OCI-M2 (cell line): ENCODE data around the gene ZNF865.

Source experiments
- DNase-seq: peaks from one replicate; lab custom pipeline; 2025; ENCODE audit not compliant: unreplicated experiment; lab: John Stamatoyannopoulos, UW

Gene ZNF865

DNA sequence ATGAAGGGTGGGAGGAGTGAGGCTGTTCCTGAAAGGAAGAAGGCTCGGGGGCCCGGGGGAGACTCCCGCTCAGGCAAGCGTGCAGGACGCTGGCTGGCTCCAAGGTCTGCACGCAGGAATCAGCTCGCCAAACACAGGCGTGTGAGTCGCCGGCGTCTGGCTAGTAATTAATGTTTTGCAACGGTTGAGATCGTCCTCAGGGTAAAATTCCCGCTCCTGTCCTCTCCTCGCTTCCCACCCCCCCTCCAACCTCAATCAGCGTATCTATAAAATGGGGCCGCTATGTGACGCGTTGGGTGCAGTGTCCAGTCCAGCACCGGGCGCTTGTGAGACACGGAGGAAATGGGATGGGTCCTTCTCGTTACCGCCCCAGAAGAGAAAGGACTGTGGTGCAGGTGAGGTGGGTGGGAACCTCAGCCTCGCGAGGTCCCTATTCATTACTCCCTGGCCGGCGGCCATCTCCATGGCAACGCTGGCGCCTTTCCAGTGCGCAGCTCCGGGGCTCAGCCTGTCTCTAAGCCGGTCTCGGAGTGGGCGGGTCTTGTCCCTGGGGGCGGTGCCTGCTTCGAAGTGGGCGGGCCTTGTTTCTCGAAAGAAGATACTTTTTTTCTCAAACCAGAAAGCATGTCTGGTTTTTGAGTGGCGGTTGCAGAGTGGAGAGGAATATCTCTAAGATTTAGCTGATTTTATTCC lies 18.3 kb upstream of the ZNF865 start:
- DNase-seq, result peak; percentile 38

DNA sequence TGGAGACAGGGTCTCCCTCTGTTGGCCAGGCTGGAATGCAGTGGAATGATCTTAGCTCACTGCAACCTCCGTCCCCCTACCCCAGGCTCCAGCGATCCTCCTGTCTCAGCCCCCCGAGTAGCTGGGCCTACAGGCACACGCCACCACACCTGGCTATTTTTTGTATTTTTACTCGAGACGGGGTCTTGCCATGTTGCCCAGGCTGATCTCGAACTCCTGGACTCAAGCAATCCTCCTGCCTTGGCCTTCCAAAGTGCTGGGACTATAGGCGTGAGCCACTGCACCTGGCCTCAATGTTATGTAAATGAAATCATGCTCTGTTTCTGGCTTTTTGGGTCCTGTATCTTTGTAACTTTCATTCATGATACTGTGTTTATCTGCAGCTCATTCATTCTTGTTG lies 16.7 kb upstream of the ZNF865 start:
- no peak for DNase-seq

- DNase-seq, result no peak
Measured at GRCh38 chr19:55590109-55590508, 15.3 kb upstream of the ZNF865 start.

DNA sequence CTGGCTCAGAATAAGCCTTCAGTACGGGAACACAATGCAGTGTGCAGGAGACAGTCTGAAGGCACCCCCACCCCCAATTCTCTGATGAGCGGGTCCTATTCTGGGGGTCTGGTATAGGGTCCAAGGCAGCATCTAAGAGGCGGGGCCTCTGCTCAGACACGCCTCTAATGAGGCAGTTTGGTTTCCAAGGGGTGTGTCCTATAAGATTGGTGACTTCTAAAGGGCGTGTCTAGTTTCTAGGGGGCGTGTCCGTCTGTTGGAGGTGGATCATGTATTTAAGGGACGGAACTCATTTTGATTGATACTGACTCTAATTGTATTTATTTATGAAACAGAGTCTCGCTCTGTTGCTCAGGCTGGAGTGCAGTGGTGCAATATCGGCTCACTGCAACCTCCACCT lies 14.8 kb upstream of the ZNF865 start:
- no peak for DNase-seq

DNA sequence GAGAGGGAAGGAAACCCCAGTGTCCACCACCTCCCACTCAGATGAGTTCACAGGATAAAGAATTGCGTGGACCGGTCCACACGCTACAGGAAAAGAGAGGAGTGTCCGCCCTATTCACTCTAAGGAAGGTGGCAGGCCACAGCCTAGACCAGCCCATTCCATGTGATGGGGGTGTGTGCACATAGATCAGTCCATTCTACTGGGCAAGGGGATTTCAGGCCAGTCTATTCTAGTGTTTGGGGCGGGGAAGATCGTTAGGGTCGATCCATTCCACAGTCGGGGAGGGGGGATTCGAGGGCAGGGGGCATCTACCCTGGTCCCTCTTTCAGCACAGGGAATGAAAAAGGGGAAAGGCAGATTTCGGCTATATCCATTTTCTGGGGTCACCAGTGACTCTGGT lies 13.9 kb upstream of the ZNF865 start:
- DNase-seq, result no peak

DNA sequence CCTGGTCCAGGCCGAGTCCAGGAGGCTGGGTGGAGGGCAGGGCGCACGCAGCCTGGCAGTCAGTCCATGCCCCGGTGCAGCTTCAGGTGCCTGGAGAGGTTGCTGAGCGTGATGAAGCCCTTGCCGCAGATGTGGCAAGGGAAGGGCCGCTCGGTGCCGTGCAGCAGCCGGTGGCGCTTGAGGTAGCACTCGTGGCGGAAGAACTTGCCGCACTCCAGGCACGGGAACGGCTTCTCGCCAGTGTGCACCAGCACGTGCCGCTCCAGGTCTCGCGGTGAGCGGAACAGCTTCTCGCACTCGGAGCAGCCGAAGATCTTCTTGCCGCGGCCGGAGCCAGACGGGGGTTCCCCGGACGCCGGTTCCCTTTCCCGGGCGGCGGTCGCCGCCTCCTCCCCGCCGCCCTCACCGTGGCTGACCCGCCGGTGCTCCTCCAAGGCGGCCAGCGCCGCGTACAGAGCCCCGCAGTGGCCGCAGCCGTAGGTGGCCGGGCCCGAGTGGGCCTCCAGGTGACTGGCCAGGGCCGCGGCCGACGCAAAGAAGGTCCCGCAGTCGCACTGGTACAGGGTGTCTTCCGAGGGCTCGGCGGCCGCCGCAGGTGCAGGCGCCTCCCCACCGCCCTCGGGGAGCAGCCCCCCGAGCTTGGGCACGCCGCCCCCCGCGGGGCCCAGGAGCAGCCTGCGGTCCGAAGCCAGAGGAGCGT lies 12.9 kb upstream of the ZNF865 start:
- DNase-seq, result no peak

DNA sequence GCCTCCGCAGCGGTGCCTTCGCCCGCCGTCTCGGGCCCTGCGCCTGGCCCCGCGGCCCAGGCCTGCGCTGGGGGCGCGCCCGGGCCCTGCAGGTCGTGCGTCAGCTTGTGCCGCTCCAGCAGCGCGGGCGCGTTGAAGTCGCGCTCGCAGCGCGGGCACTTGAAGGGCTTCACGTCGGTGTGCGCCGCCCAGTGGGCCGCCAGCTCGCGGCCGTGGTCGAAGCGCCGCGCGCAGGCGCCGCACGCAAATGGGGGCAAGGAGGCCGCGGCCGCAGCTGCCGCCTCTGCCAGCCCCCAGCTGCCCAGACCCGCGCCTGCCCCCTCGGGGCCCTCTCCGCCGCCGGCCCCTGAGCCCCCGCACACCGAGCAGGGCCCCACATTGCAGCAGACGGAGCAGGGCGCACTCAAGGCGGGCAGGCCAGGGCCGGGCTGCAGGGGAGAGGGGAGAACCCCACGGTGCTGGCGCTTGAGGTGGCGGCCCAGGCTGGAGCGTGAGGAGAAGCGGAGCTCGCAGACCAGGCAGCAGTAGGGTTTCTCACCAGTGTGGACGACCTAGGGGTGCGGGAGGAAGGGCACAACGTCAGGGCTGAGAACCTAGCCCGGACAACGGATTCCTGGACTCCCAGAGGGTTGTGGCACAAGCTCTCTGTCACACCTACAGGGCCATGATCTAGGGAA lies 12.2 kb upstream of the ZNF865 start:
- no peak for DNase-seq

DNA sequence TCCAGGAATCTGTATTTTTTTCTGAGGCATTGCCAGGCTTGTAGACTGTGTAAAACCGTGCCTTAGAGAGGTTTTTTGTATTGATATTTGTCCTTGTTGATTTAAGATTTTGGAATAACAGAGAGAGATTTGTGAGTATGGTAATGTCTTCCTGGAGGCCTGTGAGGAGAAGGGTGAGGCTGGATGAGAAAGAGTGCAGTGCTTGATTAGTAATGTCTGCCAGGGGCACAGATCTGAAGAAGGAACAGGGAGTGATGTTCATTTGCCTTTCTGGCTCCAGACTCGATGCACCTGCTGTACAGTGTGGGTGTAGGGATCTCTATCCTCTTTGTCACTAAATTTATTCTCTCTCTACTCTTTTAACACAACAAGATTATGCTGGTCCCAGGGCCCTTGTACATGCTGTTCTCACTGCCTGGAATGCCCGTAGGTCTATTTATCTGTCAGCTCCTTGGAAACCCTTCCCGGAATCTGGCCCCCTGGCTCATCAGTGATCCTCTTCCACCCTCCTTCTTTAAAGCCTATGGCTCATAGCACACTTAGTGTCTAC lies 10.4 kb upstream of the ZNF865 start:
- no peak for DNase-seq

- no peak for DNase-seq
Measured at GRCh38 chr19:55596304-55596703, 9.1 kb upstream of the ZNF865 start.

DNA sequence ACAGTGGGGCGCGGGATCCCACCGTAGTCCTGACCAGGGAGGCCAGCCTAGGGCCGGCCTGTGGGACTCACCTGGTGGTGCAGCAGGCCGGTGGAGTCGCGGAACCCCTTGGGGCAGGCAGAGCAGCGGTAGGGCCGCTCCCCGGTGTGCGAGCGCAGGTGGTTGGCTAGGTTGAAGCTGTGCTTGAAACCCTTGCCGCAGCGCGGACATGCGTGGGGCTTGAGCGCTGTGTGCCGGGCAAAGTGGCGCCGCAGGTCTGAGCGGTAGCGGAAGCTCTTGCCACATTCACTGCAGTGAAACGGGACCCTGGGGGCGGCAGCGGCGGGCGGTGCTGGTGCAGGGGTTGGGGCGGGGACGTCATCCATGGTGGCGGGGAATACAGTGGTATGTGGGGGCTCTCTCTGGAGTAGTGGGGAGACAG lies 7.9 kb upstream of the ZNF865 start:
- DNase-seq, result no peak

DNA sequence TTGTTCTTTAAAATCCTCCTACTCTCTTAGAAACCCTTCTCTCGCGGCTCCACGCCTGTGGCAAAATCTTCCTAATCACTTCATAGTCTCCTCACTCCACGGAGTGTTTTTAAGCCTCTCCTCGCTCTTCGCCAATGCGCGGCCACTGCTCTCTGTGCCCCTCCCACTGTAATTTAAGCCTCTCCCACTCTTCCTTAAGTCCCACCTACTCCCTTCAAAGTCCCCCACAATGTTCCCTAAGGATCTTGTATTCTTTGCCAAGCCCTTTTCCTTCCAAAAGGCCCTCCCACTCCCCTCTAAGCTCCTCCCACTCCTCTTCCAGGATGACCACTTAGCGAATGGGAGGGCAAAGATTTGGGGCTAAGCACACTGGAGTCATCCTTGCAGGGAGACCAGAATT lies 7.4 kb upstream of the ZNF865 start:
- no peak for DNase-seq

DNA sequence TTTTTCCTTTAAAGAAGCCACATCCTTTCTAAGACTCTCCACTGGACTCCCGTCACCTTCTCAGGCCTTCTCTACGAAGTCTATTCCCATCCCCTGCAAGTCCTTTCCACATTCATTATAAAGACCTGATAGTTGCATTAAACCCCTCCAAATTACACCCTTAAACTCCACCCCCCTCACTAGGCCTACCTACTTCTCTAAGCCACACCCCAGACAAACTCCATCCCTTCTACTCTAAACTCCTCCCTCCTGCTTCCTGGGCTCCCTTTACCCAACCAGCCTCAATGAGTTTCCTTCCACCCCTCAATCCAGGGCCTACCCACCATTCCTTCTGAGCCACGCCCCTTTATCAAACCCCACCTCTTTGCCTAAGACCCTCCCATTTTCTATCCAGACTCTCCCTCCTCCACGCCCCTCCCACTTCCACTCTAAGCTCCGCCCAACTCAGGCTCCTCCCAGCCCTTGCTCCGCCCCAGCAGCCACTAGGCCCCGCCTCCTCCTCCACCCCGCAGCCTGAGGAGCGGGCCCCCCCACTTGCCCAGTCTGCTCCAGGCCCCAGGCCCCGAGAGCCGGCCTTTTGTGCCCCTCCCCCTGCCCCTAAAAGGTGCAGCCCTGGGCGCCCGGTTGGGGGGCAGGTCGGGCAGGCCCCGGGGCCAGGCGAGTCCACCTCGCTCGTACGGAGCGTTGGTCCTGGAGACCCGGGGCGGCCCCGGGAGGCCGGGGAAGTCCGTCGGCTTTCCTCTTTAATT lies 6.6 kb upstream of the ZNF865 start:
- peak; percentile 86 for DNase-seq

DNA sequence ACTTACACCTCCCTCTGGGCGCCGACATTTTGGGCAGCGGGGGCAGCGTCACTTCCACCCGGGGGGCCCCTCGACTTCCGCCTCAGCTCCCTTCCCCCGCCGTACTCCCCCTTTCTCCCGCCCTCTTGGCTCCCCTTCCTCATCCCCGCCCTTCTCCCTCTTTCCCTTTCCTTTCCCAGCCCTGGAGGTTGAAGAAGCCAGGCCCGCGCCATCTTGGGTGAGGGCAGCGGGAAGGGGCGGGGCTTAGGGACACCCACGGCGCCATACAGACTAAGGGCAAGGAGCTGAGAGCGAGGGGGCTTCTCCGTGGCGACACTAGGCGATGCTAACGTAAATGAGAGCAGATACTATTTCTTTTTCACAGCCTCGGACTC lies 6.0 kb upstream of the ZNF865 start, which contains the start of gene FIZ1:
TSS of gene FIZ1 (minus strand) at position 50 of the 374 bp plus-strand sequence. CDS start 1,652 bp downstream, outside the sequence.
- peak; percentile 97 for DNase-seq

DNA sequence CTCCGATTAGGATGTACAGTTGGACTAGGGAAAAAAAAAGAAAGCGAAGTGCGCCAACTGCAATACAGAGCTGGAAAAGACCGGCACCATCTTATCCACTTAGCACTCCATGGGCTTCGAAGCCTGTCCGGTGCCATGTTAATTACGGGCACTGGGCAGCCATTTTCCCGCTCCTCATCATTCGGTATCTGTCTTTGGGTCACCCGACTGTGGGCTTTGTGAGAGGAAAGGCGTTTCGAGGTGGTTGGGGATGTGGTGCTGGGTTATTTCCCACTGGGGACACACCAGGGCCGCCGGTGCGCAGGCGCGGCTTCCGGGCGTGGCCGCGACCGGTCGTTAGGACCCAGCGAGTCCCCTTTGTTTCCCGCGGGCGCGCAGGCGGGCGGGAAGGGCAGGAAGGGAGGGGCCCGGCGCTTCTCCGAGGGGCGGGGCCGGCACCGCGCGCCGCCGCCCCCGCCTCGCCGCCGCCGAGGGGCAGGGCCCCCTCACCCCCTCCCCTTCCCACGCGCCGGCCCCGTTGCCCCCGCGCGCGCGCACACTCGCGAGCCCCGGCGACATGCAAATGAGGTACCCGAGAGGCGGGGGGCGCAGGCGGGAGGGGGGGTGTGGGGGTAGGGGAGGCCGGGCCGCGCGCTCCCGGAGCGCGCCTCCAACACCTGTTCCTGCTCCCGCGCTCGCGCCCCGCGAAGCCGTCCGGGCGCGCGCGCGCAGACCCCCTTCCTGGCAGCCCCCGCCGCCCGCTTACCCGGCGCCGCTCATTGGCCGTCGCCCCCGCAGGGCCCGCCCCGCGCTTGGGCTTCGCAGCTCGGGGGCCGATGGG lies 5.4 kb upstream of the ZNF865 start, which contains the start of gene ZNF524:
TSS of gene ZNF524 (plus strand) at position 447 of the 820 bp plus-strand sequence. CDS start 1,825 bp downstream, outside the sequence.
- peak; percentile 97 for DNase-seq

- DNase-seq, result no peak
Measured at GRCh38 chr19:55600662-55601028, 4.8 kb upstream of the ZNF865 start.

- DNase-seq, result no peak
Measured at GRCh38 chr19:55601084-55601483, 4.4 kb upstream of the ZNF865 start.

DNA sequence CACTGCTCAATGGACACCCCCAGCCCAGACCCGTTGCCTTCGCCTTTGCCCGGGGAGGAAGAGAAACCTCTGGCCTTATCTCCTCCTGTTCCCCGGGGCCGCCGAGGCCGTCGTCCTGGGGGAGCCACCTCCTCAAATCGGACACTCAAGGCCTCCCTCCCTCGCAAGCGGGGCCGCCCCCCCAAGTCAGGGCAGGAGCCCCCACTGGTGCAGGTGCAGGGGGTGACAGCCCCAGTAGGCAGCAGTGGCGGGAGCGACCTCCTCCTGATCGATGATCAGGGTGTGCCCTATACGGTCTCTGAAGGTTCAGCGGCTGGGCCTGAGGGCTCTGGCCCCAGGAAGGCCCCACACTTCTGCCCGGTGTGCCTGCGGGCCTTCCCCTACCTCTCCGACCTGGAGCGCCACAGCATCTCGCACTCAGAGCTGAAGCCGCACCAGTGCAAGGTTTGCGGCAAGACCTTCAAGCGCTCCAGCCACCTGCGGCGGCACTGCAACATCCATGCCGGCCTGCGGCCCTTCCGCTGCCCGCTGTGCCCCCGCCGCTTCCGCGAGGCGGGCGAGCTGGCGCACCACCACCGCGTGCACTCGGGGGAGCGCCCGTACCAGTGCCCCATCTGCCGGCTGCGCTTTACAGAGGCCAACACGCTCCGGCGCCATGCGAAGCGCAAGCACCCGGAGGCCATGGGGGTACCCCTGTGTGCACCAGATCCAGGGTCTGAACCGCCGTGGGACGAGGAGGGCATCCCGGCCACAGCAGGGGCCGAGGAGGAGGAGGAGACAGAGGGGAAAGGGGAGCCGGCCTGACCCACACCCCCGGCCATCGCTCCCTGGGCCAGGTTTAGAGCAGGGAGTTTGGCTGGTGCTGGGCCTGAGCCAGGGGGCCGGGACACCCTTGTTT lies 3.1 kb upstream of the ZNF865 start:
- DNase-seq, result no peak

DNA sequence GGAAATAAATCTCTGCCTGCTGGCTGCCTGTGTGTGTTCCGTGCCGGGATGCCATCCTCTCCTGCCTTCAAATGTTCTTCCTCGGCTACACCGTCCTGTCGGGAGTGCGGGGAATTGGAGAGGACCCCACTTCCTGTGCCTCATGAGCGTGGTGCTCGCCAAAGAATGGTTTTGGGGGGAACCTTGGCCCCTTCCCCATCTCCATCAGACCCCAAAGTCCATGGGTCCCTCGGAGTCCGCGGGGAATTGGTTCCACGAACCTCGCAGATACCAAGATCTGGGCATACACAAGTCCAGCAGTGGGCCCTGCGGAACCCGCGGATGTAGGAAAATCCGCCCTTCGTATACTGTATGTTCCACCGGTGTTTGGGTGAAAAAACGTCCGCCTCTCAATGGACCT lies 2.3 kb upstream of the ZNF865 start:
- no peak for DNase-seq

DNA sequence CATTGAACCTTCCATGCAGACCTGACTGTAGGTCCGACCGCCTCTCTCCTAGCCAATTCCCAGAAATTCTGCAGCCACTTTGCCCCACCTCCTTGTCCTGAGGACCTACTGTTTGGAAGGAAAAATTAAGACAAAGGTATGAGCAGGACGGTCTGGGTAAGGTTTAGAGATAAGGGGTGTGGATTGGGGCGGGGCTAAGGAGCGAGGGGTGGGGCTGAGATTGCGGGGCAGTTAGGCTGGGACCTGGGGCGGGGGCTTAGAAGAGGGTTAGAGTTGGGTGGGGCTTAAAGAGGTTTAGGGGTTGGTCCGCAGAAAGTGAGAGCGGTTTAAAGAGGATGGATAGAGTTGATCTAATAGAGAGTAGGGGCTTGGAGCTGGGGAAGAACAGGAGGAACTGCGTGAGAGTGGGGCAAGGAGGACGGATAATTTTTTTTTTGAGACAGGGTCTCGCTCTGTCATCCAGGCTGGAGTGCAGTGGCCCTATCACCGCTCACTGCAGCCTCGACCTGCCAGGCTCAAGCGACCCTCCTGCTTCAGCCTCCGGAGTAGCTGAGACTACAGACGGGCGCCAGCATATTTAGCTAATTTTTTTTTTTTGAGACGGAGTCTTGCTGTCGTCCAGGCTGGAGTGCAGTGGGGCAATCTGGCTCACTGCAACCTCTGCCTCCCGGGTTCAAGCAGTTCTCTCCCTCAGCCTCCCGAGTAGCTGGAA lies 1.7 kb upstream of the ZNF865 start:
- no peak for DNase-seq
